Thoracic aorta (tissue), 2 donors: ENCODE results near the gene ABCA3. TPM values are rescaled to one million over a fixed set of nuclear protein-coding genes. Genes with fewer than 3 reads are reported as not detected.

ENCODE experiments used
- ATAC-seq: fragments of 150-250 bp; one replicate; pipeline ENCODE4 v1.8.0; 2017; ENCODE audit warnings: low read depth; ENCODE audit not compliant: insufficient number of reproducible peaks, low FRiP score
- DNase-seq: peaks from one replicate; pipeline ENCODE4 v3.0.0-alpha.2; 2020; ENCODE audit warnings: low spot score
- H3K27ac ChIP-seq, 2 donors: fragments of 200-600 bp; sonication (generic); 1 replicate in 1 of 2; 2 replicates in 1 of 2; pipeline ENCODE4 v1.5.1; 2016; ENCODE audit warnings: mild to moderate bottlenecking in 2 of 2, moderate library complexity in 2 of 2
- H3K27me3 ChIP-seq: fragments of 200-600 bp; sonication (generic); replicated peaks from 2 replicates; pipeline ENCODE4 v1.6.0; 2016; ENCODE audit warnings: mild to moderate bottlenecking; ENCODE audit not compliant: insufficient read depth
- H3K36me3 ChIP-seq: fragments of 200-600 bp; sonication (generic); one replicate; pipeline ENCODE4 v1.5.1; 2016
- H3K4me1 ChIP-seq, 2 donors: fragments of 200-600 bp; sonication (generic); 1 replicate in 1 of 2; 2 replicates in 1 of 2; pipeline versions ENCODE4 v1.5.1 to v1.6.0; 2016; ENCODE audit warnings: low read depth in 2 of 2, mild to moderate bottlenecking in 1 of 2; ENCODE audit not compliant: control insufficient read depth in 1 of 2
- H3K4me3 ChIP-seq: fragments of 200-600 bp; sonication (generic); 2 replicates; pipeline ENCODE4 v1.5.1; 2016; ENCODE audit warnings: mild to moderate bottlenecking
- H3K9me3 ChIP-seq: fragments of 200-600 bp; sonication (generic); 2 replicates; pipeline ENCODE4 v1.5.1; 2016
- CTCF ChIP-seq: fragments of 200-600 bp; sonication (generic); IDR thresholded peaks from one replicate; pipeline ENCODE4 v1.5.1; 2019; ENCODE audit warnings: antibody characterized with exemption
- total RNA-seq, 2 donors: library from RNA; depleted of rRNA; stranded (reverse); fragments of >200 nt; gene quantifications; one replicate each; pipeline versions ENCODE4 v1.1.0 to v1.2.3, GENCODE V29; 2016

ABCA3 gene
- total RNA-seq, 2 donors from 2014 or later, result 16.4 to 25.2 TPM

DNA sequence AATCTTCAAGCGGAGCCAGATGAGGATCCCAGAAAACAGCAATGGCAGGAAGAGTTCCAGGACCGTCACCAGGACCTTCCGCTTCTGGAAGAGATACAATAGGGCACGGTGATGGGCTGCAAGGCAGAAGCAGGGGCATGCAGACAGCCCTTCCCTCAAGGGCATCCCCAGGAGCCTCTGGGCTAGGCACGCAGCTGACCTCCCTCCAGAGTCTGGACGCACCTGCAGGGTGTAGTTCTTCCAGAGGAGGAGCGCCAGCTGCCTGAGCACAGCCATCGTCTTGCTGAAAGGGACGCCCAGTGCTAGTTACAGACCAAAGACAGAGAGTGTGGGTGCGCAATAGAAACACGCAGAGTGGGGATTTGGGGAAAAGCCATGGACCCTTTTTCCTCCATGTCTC is 14.3 kb downstream of the ABCA3 start:
- Histone ChIP-seq H3K9me3 (no peaks in the 10 kb centered on the region), H3K4me3 (no peak overlapping the region), H3K36me3 (peaks cover 48% of the 10 kb centered on the region)

GRCh38 chr16:2325791-2326190 is 14.7 kb downstream of the ABCA3 start:
- DNase-seq, result no peak
- TF ChIP-seq CTCF, result no peak
- H3K36me3 ChIP-seq, result peaks cover 52% of the 10 kb centered on the region

More for the DNA sequence above, 14.3 kb downstream of the ABCA3 start:
- no peaks in the 10 kb centered on the region for H3K27me3 ChIP-seq
- TF ChIP-seq CTCF, result no peak
- no peak overlapping the region for H3K27ac ChIP-seq
- ATAC-seq, result no peak
- no peaks in the 10 kb centered on the region for H3K4me1 ChIP-seq
- no peak for DNase-seq

DNA sequence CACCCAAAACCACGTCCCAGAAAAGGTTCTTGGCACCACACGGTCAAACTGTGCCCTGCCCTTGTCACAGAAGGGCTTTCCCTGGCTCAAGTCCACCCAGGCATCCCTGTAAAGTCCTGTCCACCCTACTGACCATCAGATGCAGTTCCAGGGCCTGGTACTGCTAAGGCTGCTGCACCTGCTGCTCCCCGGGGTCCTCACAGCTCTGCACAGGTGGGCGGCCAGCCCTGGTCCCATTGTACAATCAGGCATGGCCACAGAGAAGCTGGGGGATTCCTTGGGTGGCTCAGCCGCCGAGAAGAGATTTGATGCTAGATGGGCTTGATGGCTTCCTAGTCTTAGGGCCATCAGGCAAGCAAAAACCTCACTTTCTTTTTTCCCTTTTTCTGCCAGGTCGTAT is 15.3 kb downstream of the ABCA3 start:
- no peaks in the 10 kb centered on the region for H3K9me3 ChIP-seq

More at GRCh38 chr16:2325791-2326190, 14.7 kb downstream of the ABCA3 start:
- H3K9me3 ChIP-seq, result no peaks in the 10 kb centered on the region
- H3K4me1 ChIP-seq, result no peaks in the 10 kb centered on the region
- no peak for ATAC-seq
- no peak overlapping the region for H3K27ac ChIP-seq
- no peak overlapping the region for H3K4me3 ChIP-seq
- H3K27me3 ChIP-seq, result no peaks in the 10 kb centered on the region

DNA sequence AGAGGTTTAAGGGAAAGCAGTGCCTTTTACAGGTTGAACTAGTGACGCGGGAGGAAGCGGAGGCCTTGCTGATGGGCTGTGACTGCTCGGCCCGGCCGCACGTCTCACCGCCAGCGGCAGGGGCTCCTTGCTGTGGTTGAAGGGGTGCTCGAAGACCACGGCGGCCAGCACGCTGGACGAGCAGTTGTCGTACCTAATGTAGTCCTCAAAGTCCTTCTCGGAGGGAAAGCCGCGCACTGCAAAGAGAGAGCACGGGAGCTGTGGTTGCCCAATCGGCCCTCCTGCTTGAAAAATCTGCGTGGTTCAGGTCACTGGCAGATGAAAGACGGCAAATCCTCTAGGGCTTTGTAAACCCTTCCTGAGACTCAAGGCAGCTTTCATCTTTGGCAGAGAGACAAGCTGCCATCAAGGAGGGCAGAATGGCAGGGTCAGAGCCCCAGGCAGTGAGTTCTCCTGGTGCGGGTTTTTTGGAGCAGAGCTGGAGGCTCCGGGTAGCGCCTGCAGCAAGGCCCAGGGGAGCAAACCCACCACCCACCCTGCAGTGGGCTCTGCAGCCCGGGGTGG is 16.1 kb downstream of the ABCA3 start:
- ATAC-seq (no peak), DNase-seq (no peak)
- Histone ChIP-seq H3K4me3 (no peak overlapping the region), H3K9me3 (no peaks in the 10 kb centered on the region), H3K27ac (no peak overlapping the region), H3K36me3 (peaks cover 55% of the 10 kb centered on the region), H3K4me1 (no peaks in the 10 kb centered on the region), H3K27me3 (no peaks in the 10 kb centered on the region)
- TF ChIP-seq CTCF, result no peak

More for the DNA sequence above, 15.3 kb downstream of the ABCA3 start:
- ATAC-seq, result no peak
- Histone ChIP-seq H3K36me3 (peaks cover 52% of the 10 kb centered on the region), H3K4me3 (no peak overlapping the region), H3K4me1 (no peaks in the 10 kb centered on the region), H3K27ac (no peak overlapping the region), H3K27me3 (no peaks in the 10 kb centered on the region)
- DNase-seq, result no peak
- no peak for TF ChIP-seq CTCF

DNA sequence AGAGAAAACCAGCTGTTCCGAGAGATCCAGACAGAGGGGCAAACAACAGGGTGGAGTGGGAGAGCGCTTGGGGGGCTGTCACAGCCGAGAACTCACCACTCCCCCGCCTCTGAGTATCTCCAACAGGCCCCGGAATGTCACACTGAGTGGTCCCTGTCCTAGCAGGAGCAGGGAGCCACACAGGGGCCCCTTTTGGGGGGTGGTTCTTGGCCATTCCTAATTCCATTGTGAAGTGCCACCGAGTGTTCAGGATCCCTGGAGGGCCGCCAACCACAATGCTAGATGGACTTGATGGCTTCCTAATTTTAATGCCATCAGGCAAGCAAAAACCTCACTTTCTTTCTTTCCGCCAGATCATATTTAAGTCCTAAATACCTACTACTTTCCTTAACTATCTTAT is 16.8 kb downstream of the ABCA3 start:
- Histone ChIP-seq H3K9me3 (no peaks in the 10 kb centered on the region), H3K27ac (no peak overlapping the region), H3K4me1 (no peaks in the 10 kb centered on the region), H3K27me3 (no peaks in the 10 kb centered on the region), H3K36me3 (peaks cover 58% of the 10 kb centered on the region), H3K4me3 (no peak overlapping the region)
- no peak for TF ChIP-seq CTCF
- ATAC-seq, result no peak
- no peak for DNase-seq
